Fibroblast of pulmonary artery (primary cell): ENCODE results near the gene GRK6.
A peak's percentile ranks its signal among the peaks of the same experiment; 100 is the strongest.

Experiments
- DNase-seq: peaks from one replicate; pipeline ENCODE4 v3.0.0-alpha.2; 2010; ENCODE audit warnings: low read depth
- H3K4me3 ChIP-seq: replicated peaks from 2 replicates; pipeline ENCODE4 v1.5.1; 2011; ENCODE audit warnings: low read depth, mild to moderate bottlenecking, control low read depth, low read length, moderate library complexity
- TF ChIP-seq, protein P1 (sequence below): IDR thresholded peaks from 2 replicates; pipeline ENCODE4 v1.5.1; 2011; ENCODE audit warnings: mild to moderate bottlenecking, control low read depth, low read length, inconsistent platforms; ENCODE audit errors: missing control alignments

Gene GRK6

DNA sequence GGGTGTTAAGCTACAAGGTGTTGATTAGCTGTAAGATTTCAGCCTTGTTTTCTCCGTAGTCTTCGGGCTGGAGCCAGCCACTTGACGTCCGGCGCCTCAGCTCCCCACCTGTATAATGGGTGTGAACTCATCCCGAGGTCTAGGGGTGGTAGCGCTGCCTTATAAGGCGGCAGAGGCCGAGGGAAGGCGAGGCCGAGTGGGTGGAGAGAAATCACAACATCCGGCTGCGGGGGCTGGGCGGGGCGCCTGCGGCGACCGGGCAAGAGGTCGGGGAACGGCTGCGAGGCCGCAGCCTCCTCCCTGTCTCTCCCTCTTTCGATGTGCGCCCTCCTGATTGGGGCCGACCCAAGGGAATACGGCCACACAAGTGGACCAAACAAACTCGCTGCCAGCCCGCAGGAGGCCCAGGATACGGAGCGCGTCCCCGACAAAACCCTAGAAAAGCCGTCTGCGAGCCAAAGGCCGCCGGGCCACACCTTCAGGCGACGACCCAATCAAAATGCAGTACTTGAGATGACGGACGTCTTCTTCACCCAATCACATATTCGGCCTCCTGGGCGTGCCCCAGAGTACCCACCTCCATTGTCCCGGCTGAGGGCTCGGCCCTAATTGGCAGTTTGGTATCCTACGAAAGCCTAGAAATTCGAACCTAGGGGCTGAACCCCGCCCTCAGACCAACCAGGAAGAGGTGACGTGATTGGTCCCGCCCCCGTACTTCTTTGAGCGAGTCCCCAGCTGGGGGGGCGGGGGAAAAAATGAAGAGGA is 493 bp upstream of the GRK6 start:
- peak; percentile 100 for DNase-seq
- TF ChIP-seq, protein P1, sequence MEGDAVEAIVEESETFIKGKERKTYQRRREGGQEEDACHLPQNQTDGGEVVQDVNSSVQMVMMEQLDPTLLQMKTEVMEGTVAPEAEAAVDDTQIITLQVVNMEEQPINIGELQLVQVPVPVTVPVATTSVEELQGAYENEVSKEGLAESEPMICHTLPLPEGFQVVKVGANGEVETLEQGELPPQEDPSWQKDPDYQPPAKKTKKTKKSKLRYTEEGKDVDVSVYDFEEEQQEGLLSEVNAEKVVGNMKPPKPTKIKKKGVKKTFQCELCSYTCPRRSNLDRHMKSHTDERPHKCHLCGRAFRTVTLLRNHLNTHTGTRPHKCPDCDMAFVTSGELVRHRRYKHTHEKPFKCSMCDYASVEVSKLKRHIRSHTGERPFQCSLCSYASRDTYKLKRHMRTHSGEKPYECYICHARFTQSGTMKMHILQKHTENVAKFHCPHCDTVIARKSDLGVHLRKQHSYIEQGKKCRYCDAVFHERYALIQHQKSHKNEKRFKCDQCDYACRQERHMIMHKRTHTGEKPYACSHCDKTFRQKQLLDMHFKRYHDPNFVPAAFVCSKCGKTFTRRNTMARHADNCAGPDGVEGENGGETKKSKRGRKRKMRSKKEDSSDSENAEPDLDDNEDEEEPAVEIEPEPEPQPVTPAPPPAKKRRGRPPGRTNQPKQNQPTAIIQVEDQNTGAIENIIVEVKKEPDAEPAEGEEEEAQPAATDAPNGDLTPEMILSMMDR, result no peak
- H3K4me3 ChIP-seq, result peak overlapping the region; percentile 66

- H3K4me3 ChIP-seq, result peak overlapping the region; percentile 72
- no peak for DNase-seq
- TF ChIP-seq, protein P1, result no peak
Observed at GRCh38 chr5:177427211-177427822, 841 bp downstream of the GRK6 start.

DNA sequence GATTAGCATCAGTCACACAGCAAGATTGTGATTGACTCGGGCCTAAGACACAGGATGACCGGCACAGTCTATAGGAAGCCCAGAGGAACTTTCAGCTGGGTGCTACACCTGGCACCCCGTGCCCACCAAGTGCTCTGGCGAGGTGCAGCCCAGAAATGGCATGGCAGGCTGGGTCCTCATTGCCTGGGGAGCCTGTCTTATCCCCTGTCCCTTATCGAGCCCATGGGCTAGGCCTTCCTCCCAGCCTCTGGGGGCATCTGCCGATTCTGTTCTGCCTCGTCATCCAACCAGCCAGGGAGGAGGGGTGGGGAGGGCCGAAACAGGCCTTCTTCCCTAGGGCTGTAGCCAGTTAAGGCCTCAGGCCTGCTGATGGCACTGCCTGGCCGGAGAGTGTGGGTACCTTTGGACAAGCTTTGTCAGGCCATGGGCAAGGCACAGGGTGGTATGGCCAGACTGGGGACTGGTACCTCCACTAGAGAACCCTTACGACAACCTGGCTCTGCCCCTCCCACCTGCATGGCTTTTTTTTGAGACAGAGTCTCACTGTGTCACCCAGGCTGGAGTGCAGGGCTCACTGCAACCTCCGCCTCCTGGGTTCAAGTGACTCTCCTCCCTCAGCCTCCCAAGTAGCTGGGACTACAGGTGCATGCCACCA is 1.6 kb downstream of the GRK6 start:
- TF ChIP-seq, protein P1, result no peak
- no peak for DNase-seq
- H3K4me3 ChIP-seq, result no peak overlapping the region

DNA sequence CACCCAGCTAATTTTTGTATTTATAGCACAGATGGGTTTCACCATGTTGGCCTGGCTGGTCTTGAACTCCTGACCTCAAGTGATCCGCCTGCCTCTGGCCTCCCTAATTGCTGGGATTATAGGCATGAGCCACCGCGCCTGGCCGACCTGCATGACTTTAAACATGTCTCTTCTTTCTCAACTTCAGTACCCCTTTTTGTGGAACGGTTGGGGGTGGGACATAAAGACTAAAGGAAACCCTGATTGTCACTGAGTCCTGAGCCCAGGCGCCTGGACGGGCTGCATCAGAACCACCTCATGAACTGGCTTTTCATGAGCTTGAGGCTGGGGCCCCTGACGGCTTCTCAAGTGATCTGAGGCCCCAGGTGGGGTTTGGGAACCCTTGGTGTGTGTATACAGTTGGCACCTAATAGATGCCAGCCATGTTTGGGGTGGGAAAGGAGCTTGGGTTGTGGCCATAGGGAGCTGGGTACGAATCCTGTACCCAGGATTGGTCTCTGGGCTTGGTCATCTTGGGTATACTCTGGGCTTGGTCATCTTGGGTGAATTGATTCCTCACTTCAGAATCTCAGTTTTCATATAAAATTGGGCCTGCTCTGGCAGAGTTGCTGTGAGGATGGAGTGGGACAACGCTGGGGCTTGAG is 2.2 kb downstream of the GRK6 start:
- no peak for DNase-seq
- TF ChIP-seq, protein P1, result no peak
- no peak overlapping the region for H3K4me3 ChIP-seq

GRCh38 chr5:177429248-177430040 is 3.0 kb downstream of the GRK6 start:
- no peak for DNase-seq
- H3K4me3 ChIP-seq, result no peak overlapping the region
- TF ChIP-seq, protein P1, result no peak

GRCh38 chr5:177430140-177430951 is 3.9 kb downstream of the GRK6 start:
- no peak overlapping the region for H3K4me3 ChIP-seq
- no peak for DNase-seq
- TF ChIP-seq, protein P1, result no peak
